ENCODE data around the gene MAT2B.

DNA sequence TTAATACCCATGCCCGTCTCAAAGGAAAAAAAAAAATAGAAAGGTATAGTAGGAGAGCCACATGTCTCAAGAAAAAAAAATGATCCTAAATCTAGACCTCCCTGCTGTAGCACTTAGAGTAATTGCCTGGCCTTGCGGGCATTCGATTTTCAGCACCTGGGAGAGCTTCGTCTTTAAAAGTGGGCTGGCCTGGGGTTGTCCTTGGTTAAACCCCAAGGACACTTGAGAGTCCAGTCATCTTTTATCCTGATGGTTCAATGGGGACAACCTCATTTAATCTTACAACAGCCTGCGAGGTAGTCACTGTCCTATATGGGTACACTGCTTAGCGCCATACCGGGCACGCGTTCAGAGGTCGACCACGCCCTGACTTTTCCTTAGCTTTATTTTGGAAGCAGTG lies 60.1 kb downstream of the MAT2B start:
- TF ChIP-seq CBX5 (IDR thresholded peaks at IDR 0.05; ENCODE audit: low read depth, low read length) (no peak), EP300 (IDR thresholded peaks at IDR 0.05; ENCODE audit: borderline replicate concordance in 1 of 2, low read depth in 2 of 2, low read length in 2 of 2) (no peak), TAF1 (IDR thresholded peaks at IDR 0.05; ENCODE audit: low read depth, low read length) (no peak), CTCF (IDR thresholded peaks at IDR 0.05; ENCODE audit: control extremely low read depth in 1 of 3, insufficient read depth in 1 of 3, low read depth in 1 of 3, low read length in 3 of 3) (no peak), POLR2AphosphoS5 (IDR thresholded peaks at IDR 0.05; ENCODE audit: low read depth, low read length) (no peak), TAF7 (optimal IDR thresholded peaks at IDR 0.05; ENCODE audit: borderline replicate concordance, low read depth, low read length) (no peak), POLR2A (IDR thresholded peaks at IDR 0.05; ENCODE audit: control extremely low read depth in 1 of 2, low read depth in 2 of 2, low read length in 2 of 2) (no peak), GTF2F1 (IDR thresholded peaks at IDR 0.05; ENCODE audit: borderline replicate concordance, low read depth, low read length) (no peak), SP1 (IDR thresholded peaks at IDR 0.05; ENCODE audit: low read depth, low read length) (no peak)
- TF ChIP-seq, protein P1, sequence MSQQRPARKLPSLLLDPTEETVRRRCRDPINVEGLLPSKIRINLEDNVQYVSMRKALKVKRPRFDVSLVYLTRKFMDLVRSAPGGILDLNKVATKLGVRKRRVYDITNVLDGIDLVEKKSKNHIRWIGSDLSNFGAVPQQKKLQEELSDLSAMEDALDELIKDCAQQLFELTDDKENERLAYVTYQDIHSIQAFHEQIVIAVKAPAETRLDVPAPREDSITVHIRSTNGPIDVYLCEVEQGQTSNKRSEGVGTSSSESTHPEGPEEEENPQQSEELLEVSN (IDR thresholded peaks at IDR 0.05) = no peak
